Measurements from ENCODE around the gene SRC. TPM values are rescaled to one million over a fixed set of nuclear protein-coding genes. Genes with fewer than 3 reads are reported as not detected.
A peak's percentile ranks its signal among the peaks of the same experiment; 100 is the strongest.

The SRC gene
- total RNA-seq, 1 experiment from 2014 or later: 55.6 TPM

GRCh38 chr20:37354210-37355195, 8.6 kb downstream of the SRC start:
- H3K4me3 ChIP-seq (ENCODE audit: low read length): no peak overlapping the region
- intact Hi-C loops (cut with micrococcal nuclease): no loop called here
- peaks cover 32% of the 10 kb centered on the region for H3K4me1 ChIP-seq (ENCODE audit: insufficient read depth, low read length)
- TF ChIP-seq EZH2 (IDR thresholded peaks at IDR 0.05; ENCODE audit: low read length, unreplicated experiment) (no peak), EZH2phosphoT487 (IDR thresholded peaks at IDR 0.05; ENCODE audit: borderline replicate concordance, low read length) (no peak), CTCF (conservative IDR thresholded peaks at IDR 0.05; ENCODE audit: low read depth, low read length) (no peak)
- H3K36me3 ChIP-seq (ENCODE audit: low read depth, low read length): peaks cover 9% of the 10 kb centered on the region; the same call in 1 of the 2 replicates
- no peak for ATAC-seq
- no peaks in the 10 kb centered on the region for H3K9me2 ChIP-seq (replicated peaks; ENCODE audit: low read length)
- CTCF ChIA-PET: no interaction called here
- H2AFZ ChIP-seq (ENCODE audit: low read length): no peak overlapping the region
- no peak for DNase-seq
- no peaks in the 10 kb centered on the region for H3K9me3 ChIP-seq (ENCODE audit: low read length)
- H3K27me3 ChIP-seq (ENCODE audit: low read length): no peaks in the 10 kb centered on the region
- no peak overlapping the region for H3K9ac ChIP-seq (ENCODE audit: low read length)
- H3K4me2 ChIP-seq (ENCODE audit: low read length): no peak overlapping the region
- H3F3A ChIP-seq (ENCODE audit: low read length, unreplicated experiment): no peaks in the 10 kb centered on the region
- BruUV-seq (replicated peaks): no TSS peak
- H4K20me1 ChIP-seq (ENCODE audit: low read length): peaks cover 45% of the 10 kb centered on the region
- peaks cover 98% of the 10 kb centered on the region for H3K79me2 ChIP-seq (ENCODE audit: low read length)
- H3K27ac ChIP-seq (ENCODE audit: low read length): no peak overlapping the region
- POLR2A ChIA-PET (ENCODE audit: unreplicated experiment): no interaction called here

GRCh38 chr20:37355252-37356180, 9.6 kb downstream of the SRC start:
- Histone ChIP-seq H3K9me2 (replicated peaks; ENCODE audit: low read length) (no peaks in the 10 kb centered on the region), H2AFZ (ENCODE audit: low read length) (no peak overlapping the region), H3K4me1 (ENCODE audit: insufficient read depth, low read length) (peaks cover 36% of the 10 kb centered on the region), H3K79me2 (ENCODE audit: low read length) (peaks cover 98% of the 10 kb centered on the region), H3K27ac (ENCODE audit: low read length) (no peak overlapping the region), H4K20me1 (ENCODE audit: low read length) (peaks cover 39% of the 10 kb centered on the region), H3F3A (ENCODE audit: low read length, unreplicated experiment) (no peaks in the 10 kb centered on the region), H3K4me3 (ENCODE audit: low read length) (no peak overlapping the region), H3K9me3 (ENCODE audit: low read length) (no peaks in the 10 kb centered on the region), H3K9ac (ENCODE audit: low read length) (no peak overlapping the region), H3K4me2 (ENCODE audit: low read length) (peak overlapping the region; percentile 13; the same call in 1 of the 2 replicates), H3K36me3 (ENCODE audit: low read depth, low read length) (peaks cover 9% of the 10 kb centered on the region; the same call in 1 of the 2 replicates), H3K27me3 (ENCODE audit: low read length) (no peaks in the 10 kb centered on the region)
- POLR2A ChIA-PET (ENCODE audit: unreplicated experiment): no interaction called here
- DNase-seq (no peak), ATAC-seq (no peak)
- CTCF ChIA-PET: no interaction called here
- BruUV-seq (replicated peaks): no TSS peak
- TF ChIP-seq EZH2phosphoT487 (IDR thresholded peaks at IDR 0.05; ENCODE audit: borderline replicate concordance, low read length): no peak
- TF ChIP-seq EZH2 (IDR thresholded peaks at IDR 0.05; ENCODE audit: low read length, unreplicated experiment): no peak
- TF ChIP-seq CTCF (conservative IDR thresholded peaks at IDR 0.05; ENCODE audit: low read depth, low read length): no peak
- intact Hi-C loops (cut with micrococcal nuclease): no loop called here

Data from PC-3 (cell line).